HEK293T (cell line): ENCODE measurements around the gene CAMK2B.

Experiments used
- CTCF ChIA-PET: fragments of 350-600 bp; formaldehyde crosslinking; extraction: SDS; loops from one replicate; lab custom pipeline; 2021; ENCODE audit warnings: antibody characterized with exemption, inconsistent platforms; lab: Yijun Ruan, JAX
- POLR2A ChIA-PET: fragments of 350-600 bp; formaldehyde crosslinking; extraction: SDS; loops from one replicate; lab custom pipeline; 2020; ENCODE audit warnings: antibody characterized with exemption, inconsistent platforms; lab: Yijun Ruan, JAX
- DNase-seq: peaks from one replicate; pipeline ENCODE4 v3.0.0; 2012; ENCODE audit warnings: mixed read lengths; ENCODE audit errors: extremely low spot score
- ARNT ChIP-seq: fragments of 450-650 bp; IDR thresholded peaks from 2 replicates; pipeline ENCODE4 v1.6.1; 2017; ENCODE audit warnings: mild to moderate bottlenecking
- BHLHE40 ChIP-seq: fragments of 450-650 bp; IDR thresholded peaks from 2 replicates; pipeline ENCODE4 v1.6.1; 2016; ENCODE audit warnings: mild to moderate bottlenecking, moderate library complexity, borderline replicate concordance
- CTBP1 ChIP-seq: fragments of 450-650 bp; IDR thresholded peaks from 2 replicates; pipeline ENCODE4 v1.6.1; 2016; ENCODE audit warnings: borderline replicate concordance
- ELF4 ChIP-seq: fragments of 450-650 bp; IDR thresholded peaks from 2 replicates; pipeline ENCODE4 v1.6.1; 2017; ENCODE audit warnings: antibody characterized with exemption
- FOXA1 ChIP-seq: fragments of 450-650 bp; IDR thresholded peaks from 2 replicates; pipeline ENCODE4 v1.6.1; 2016; ENCODE audit warnings: mild to moderate bottlenecking
- FOXK2 ChIP-seq: fragments of 450-650 bp; IDR thresholded peaks from 2 replicates; pipeline ENCODE4 v1.6.1; 2016; ENCODE audit warnings: mild to moderate bottlenecking
- FOXM1 ChIP-seq: fragments of 450-650 bp; IDR thresholded peaks from 2 replicates; pipeline ENCODE4 v1.6.1; 2017; ENCODE audit warnings: mild to moderate bottlenecking, borderline replicate concordance
- HDGF ChIP-seq: fragments of 450-650 bp; IDR thresholded peaks from 2 replicates; pipeline ENCODE4 v1.6.1; 2017; ENCODE audit warnings: antibody characterized with exemption, borderline replicate concordance
- L3MBTL2 ChIP-seq: fragments of 450-650 bp; conservative IDR thresholded peaks from 2 replicates; pipeline ENCODE4 v1.6.1; 2016; ENCODE audit warnings: mild to moderate bottlenecking
- LEF1 ChIP-seq: fragments of 450-650 bp; IDR thresholded peaks from 2 replicates; pipeline ENCODE4 v1.6.1; 2017; ENCODE audit warnings: mild to moderate bottlenecking, borderline replicate concordance
- NFRKB ChIP-seq: fragments of 450-650 bp; IDR thresholded peaks from 2 replicates; pipeline ENCODE4 v1.6.1; 2016; ENCODE audit warnings: mild to moderate bottlenecking, moderate library complexity
- SP1 ChIP-seq: fragments of 450-650 bp; IDR thresholded peaks from 2 replicates; pipeline ENCODE4 v1.6.1; 2017
- SUZ12 ChIP-seq: fragments of 450-650 bp; IDR thresholded peaks from 2 replicates; pipeline ENCODE4 v1.6.1; 2016; ENCODE audit warnings: mild to moderate bottlenecking
- TARDBP ChIP-seq: fragments of 450-650 bp; IDR thresholded peaks from 2 replicates; pipeline ENCODE4 v1.6.1; 2016
- ZNF384 ChIP-seq: fragments of 450-650 bp; IDR thresholded peaks from 2 replicates; pipeline ENCODE4 v1.6.1; 2016
- TF ChIP-seq, protein P1 (sequence below): fragments of 450-650 bp; IDR thresholded peaks from 2 replicates; pipeline ENCODE4 v1.6.1; 2016

The CAMK2B gene

DNA sequence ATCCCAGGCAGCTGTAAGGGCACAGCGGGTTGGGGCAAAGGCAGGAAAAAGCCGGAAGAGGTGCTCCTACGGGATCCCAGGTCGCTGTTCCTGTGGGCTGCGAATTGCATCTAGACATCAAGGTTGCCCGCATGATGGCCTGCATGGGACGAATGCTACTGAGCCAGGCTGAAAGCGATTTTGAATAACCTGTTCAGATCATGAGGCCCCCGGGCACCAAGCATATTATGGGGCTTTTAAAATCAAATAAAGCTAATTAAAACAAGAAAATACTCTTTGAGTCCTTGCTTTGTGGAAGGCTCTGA, 37.1 kb downstream of the CAMK2B start:
- ChIA-PET POLR2A (no interaction called here), CTCF (no interaction called here)
- no peak for DNase-seq
- TF ChIP-seq FOXA1 (no peak), ZNF384 (no peak), NFRKB (no peak), FOXM1 (no peak), TARDBP (no peak), BHLHE40 (no peak), L3MBTL2 (no peak), HDGF (no peak), ELF4 (no peak), SP1 (no peak), SUZ12 (no peak), FOXK2 (no peak)

DNA sequence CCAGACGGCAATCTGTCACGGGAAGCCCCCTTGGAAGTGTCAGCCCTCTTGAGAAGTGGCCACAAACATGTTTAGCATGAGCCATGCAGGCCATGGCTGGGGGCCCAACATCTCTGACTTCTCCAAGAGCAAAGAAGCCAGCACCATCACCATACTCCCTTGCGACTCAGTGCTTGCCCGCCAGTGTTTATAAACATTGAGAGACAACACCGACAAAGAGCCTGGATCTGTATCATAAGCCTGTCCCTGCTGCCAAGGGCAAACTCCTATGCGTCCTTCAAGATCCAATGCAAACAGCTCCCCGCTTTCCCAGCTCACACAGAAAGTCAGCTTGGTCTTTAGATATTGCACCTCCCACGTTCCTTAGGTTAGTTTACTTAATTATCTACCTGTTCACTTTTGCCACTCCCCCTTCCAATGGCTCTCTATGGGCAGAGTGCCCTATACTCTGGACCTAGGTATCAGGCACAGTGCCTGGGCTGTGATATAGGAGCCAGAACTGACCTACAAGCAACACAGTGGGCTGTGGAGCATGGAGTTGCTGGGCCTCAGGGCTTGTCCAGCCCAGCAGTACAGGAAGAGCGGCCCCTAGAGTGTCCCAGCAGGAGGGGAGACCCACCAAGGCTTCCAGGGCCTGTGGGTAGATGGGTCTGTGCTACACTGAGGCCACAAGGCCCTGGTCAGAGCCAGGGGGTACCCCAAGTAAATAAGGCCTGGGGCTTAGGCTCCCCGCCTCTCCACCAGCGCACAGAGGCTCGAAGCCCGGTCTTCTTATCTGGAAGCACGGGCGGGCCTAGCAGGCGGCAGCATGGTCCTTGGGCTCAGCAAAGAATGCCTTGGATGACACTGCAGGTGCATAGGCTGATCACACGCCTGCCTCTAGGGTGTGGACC, 37.7 kb downstream of the CAMK2B start:
- ChIA-PET POLR2A (no interaction called here), CTCF (no interaction called here)
- no peak for TF ChIP-seq TARDBP
- no peak for TF ChIP-seq ZNF384
- no peak for TF ChIP-seq CTBP1
- no peak for TF ChIP-seq ELF4
- no peak for TF ChIP-seq FOXA1
- TF ChIP-seq, protein P1, sequence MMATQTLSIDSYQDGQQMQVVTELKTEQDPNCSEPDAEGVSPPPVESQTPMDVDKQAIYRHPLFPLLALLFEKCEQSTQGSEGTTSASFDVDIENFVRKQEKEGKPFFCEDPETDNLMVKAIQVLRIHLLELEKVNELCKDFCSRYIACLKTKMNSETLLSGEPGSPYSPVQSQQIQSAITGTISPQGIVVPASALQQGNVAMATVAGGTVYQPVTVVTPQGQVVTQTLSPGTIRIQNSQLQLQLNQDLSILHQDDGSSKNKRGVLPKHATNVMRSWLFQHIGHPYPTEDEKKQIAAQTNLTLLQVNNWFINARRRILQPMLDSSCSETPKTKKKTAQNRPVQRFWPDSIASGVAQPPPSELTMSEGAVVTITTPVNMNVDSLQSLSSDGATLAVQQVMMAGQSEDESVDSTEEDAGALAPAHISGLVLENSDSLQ = no peak
- no peak for TF ChIP-seq NFRKB
- no peak for DNase-seq

DNA sequence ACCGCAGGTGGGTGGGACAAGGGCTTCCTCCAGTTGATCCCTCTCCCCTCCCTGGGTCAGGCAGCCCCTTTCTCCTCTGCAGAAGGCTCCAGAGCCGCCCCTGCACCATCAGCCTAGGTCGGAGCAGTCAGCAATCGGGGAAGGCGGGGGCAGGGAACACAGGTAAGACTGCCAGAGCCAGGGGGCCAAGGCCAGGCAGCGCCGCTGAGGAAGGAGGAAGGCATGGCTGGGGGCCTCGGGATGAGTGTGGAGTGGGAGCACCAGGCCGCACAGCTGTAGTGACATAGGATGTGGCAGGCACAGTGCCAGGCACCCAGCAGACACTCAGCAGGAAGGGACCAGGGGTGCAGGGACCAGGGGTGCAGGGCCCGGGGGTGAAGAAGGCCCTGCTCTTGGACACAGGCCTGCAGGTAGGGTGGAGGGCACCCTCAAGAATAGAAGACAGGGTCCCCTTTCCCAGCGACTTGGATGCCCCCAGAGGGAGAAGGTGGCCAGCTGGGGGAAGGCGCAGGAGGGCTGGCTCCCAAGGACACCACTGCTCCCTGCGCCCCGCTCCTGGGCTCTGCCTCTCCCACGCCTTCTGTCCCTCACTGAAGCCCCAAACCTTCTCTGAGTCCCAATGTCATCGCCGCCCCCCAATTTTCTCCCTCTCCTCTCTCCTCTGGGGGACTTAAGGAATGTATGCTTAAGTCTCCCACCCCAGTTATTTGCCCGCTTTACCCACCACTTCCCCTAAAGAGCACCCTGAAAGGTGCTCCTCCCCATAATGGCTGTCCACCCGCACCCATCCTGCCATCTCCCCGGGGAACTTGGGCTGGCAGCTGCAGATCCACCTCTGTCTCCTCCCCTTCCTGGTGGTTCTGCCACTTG, 38.5 kb downstream of the CAMK2B start:
- TF ChIP-seq CTBP1 (no peak), L3MBTL2 (no peak), ZNF384 (no peak), FOXA1 (no peak)
- no peak for DNase-seq
- ChIA-PET POLR2A (no interaction called here), CTCF (no interaction called here)

DNA sequence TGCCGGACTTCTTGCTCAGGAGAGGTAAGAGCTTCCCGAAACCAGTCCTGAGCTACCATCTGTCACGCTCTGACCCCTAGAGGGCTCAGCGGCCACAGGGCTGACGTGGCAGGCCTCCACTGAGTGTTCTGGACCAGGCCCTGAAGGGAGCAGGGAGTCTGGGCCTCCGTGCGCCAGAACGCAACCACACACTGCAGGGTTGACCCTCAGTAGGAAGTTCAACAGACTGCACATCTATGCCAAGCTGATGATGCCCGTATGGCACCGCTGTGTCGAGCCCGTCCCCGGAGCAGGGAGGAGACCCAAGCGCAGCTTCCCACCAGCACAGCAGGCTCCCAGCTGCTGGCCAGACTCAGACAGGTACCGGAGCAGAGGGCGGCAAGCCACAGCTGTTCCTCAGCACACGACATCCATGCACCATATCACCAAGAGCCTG, 39.2 kb downstream of the CAMK2B start:
- no peak for TF ChIP-seq LEF1
- TF ChIP-seq NFRKB = no peak
- no peak for TF ChIP-seq ELF4
- TF ChIP-seq SUZ12 = no peak
- TF ChIP-seq, protein P1 = no peak
- ChIA-PET POLR2A (no interaction called here), CTCF (interaction anchor here (1.7 kb wide), 1 partner anchor 46 kb away, joined by 4 read pairs; no protein-coding TSS in a partner anchor)
- no peak for DNase-seq

DNA sequence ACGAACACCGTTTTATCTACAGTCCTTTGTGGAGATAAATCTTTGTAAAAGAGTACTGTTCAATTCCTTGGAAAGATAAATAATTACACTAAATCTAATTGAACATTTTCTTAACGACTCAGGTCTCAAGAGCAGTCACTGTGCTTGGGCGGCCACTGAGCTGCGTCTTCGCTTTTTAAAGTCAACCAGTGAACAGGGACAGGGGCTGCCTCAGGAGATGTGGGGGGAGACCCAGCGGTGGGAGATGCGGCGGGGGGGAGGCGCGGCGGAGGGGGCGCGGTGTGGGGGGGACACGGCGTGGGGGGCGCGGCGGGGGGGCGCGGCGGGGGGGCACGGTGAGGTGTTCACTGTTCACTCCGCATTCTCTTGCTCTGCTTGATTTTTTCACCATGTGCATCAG, 39.8 kb downstream of the CAMK2B start:
- POLR2A ChIA-PET = no interaction called here
- TF ChIP-seq FOXK2 (no peak), TARDBP (no peak), CTBP1 (no peak), LEF1 (no peak), SUZ12 (no peak), NFRKB (no peak), L3MBTL2 (no peak), SP1 (no peak), HDGF (no peak), FOXM1 (no peak), BHLHE40 (no peak), ZNF384 (no peak), ARNT (no peak), FOXA1 (no peak), ELF4 (no peak)
- TF ChIP-seq, protein P1 = no peak
- CTCF ChIA-PET = interaction anchor here (1.7 kb wide), 1 partner anchor 45 kb away, joined by 4 read pairs; no protein-coding TSS in a partner anchor
- DNase-seq = no peak

DNA sequence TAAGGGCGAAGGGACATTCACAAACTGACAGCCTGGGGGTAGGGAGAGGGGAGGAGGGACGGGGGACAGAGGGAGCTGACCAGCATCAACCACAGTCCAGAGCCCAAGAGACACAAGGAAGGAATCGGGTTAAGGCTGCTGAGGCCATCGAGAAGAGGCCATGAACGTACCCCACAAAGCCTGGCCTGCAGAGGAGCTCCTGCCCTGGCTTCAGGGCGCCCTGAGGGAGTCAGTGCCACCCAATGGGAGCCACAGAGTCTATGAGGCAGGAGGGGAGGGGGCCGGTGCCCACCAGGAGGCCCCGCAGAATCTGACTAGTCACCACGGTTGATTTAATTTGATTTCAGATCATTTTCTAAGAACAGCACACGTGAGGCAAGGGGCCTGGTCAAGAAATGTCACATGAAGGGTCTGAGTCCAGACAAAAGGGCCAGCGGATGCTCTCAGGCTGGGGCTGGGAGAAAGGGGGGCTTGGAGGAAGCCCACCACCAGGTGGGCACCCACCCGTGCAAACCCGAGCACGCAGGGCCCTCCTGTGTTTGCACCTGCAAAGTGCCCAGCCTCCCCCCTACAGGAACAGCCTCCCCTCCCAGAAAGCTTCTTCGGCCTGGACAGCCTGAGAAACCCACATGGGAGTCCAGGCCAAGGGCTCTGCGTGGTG, 40.4 kb downstream of the CAMK2B start:
- ChIA-PET CTCF (interaction anchor here (1.7 kb wide), 1 partner anchor 44 kb away, joined by 4 read pairs; no protein-coding TSS in a partner anchor), POLR2A (no interaction called here)
- TF ChIP-seq FOXM1 = no peak
- TF ChIP-seq BHLHE40 = no peak
- TF ChIP-seq ZNF384 = no peak
- no peak for TF ChIP-seq ARNT
- no peak for TF ChIP-seq NFRKB
- TF ChIP-seq SUZ12 = no peak
- TF ChIP-seq ELF4 = no peak
- TF ChIP-seq FOXA1 = no peak
- TF ChIP-seq HDGF = no peak
- no peak for TF ChIP-seq L3MBTL2
- DNase-seq = no peak
